DMS153 (cell line): ENCODE data around the gene PRDM4.

Experiments
- DNase-seq: peaks from one replicate; lab custom pipeline; 2025; lab: John Stamatoyannopoulos, UW

PRDM4 gene, protein sequence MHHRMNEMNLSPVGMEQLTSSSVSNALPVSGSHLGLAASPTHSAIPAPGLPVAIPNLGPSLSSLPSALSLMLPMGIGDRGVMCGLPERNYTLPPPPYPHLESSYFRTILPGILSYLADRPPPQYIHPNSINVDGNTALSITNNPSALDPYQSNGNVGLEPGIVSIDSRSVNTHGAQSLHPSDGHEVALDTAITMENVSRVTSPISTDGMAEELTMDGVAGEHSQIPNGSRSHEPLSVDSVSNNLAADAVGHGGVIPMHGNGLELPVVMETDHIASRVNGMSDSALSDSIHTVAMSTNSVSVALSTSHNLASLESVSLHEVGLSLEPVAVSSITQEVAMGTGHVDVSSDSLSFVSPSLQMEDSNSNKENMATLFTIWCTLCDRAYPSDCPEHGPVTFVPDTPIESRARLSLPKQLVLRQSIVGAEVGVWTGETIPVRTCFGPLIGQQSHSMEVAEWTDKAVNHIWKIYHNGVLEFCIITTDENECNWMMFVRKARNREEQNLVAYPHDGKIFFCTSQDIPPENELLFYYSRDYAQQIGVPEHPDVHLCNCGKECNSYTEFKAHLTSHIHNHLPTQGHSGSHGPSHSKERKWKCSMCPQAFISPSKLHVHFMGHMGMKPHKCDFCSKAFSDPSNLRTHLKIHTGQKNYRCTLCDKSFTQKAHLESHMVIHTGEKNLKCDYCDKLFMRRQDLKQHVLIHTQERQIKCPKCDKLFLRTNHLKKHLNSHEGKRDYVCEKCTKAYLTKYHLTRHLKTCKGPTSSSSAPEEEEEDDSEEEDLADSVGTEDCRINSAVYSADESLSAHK

DNA sequence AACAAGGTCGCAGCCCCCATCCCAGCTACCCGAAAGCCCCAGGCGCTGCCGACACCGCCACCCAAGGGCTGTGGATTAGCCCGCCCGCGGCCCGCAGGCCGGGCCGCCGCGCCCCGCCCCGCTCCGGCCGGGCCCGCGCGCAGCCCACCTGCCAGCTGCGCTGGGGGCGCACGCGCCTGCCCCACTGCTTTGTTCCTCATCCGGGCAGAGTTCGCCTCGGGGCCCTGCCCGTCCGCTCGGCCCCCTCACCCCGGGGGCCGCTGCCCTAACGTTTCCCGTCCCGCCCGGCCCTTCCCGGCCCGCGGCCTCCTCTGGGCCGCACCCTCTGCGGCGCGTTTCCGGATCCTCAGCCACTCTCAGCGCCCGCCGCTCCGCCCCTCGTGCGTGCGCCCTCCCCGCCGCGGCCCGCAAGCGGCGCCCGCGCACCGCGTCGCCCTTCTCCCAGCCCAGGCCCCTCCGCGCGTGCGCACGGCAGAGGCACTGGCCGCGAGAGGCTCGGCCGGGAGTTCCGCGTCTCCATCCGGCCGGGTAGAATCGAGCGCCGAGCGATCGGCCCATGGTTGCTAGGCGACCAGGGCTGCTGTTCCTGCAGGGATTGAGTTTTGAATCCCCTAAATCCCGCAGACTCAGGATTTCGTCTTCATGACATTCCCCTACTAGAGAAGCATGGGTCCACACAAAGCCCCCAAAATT is at the start of gene PRDM4:
Gene PRDM4 (minus strand): TSS at position 329 of the 693 bp plus-strand sequence. CDS start 622 bp downstream, outside the sequence.
- DNase-seq, result peak; percentile 84

GRCh38 chr12:107807471-107808150 is 46.7 kb upstream of the PRDM4 start:
- DNase-seq, result no peak

DNA sequence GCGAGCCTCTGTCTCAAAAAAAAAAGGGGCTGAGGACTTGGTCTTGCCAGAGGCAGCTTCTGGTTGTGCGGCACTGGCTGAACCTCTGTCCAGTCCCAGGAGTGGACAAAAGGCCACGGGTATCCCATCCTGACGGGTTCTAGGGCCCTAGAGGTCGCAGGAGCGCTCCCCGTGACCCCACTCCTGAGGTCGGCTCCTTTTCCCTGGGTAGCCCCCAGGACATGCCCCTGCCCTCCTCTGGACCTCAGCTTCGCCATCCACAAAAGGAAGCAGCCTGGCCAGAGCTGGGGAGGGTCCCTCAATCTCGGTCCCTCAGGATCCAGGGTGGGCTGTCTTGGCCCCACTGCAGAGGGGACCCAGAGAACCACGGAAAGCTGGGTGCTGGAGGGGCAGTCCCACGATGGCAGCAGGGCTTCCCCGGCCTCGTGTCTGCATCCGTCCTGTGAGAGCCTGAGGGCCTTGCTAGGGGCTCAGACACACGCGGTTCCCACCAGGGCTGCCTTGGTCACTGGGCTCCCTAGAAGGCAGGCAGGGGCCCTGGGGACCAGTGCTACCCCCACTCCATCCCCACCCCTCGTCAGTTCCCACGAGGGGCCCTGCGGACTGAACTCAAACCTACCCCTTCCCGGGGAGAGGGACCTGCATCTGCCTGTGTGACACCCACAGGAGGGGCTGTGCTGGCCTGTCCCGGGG is 44.7 kb upstream of the PRDM4 start:
- no peak for DNase-seq

DNA sequence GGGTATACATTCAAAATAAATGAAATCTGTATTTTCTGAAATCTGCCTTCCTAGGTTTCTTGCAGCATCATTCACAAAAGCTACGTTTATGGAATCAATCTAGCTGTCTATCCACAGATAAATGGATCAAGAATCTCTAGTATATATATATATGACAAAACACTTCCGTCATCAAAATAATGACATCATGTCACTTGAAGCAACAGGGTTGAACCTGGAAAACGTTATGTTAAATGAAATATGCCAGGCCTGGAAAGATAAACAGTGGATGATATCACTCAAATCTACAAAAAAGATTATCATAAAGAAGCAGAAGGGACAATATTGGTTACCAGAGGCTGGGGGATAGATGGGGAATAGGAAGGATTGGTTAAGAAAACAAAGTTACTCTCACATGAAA is 42.2 kb upstream of the PRDM4 start:
- no peak for DNase-seq

- no peak for DNase-seq
These were observed 40.2 kb upstream of the PRDM4 start for GRCh38 chr12:107801150-107801549.

DNA sequence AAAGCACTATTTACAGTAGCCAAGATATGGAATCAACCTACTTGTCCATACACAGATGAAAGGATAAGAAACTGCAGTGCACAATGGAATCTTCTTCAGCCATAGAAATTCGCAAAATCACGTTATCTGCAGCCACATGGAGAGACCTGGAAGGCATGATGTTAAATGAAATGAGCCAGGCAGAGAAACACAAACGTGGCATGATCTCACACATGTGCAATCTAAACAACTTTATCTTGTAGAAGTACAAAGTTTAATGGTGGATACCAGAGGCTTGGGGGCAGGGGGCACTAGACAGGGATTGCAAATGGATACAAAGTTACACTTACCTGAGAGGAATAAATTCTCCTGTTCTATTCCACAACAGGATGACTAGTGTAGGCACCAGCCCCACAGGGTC is 37.6 kb upstream of the PRDM4 start:
- DNase-seq, result no peak

- no peak for DNase-seq
These were observed 33.5 kb upstream of the PRDM4 start for GRCh38 chr12:107794451-107794850.

DNA sequence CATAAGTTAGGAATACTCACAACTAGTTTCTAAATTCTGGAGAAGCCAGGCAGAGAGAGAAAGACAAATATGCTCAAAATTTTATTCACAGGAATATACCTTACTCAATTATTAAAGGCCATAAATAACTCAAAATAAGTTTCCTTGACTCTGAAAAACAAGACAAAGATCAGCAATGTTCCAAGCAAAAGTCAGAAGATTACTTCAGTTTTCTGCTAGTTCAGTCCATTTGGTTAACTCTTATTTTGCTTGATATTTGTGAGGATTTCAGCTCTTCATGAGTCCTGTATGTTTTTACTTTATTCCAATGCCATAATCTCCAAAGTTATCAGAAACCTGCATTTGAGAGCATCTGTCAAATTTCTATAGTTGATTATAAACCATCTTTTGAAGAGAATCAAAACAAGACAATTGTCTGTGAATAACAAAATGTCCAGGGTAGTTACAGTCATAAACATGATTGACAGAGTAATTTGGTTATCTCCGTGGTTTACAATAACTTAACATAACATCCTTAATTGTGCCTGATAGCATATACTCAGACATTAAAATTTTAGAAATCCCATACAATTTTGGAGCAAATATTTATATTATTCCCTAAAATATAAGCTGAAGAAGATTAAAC is 30.6 kb upstream of the PRDM4 start:
- no peak for DNase-seq

DNA sequence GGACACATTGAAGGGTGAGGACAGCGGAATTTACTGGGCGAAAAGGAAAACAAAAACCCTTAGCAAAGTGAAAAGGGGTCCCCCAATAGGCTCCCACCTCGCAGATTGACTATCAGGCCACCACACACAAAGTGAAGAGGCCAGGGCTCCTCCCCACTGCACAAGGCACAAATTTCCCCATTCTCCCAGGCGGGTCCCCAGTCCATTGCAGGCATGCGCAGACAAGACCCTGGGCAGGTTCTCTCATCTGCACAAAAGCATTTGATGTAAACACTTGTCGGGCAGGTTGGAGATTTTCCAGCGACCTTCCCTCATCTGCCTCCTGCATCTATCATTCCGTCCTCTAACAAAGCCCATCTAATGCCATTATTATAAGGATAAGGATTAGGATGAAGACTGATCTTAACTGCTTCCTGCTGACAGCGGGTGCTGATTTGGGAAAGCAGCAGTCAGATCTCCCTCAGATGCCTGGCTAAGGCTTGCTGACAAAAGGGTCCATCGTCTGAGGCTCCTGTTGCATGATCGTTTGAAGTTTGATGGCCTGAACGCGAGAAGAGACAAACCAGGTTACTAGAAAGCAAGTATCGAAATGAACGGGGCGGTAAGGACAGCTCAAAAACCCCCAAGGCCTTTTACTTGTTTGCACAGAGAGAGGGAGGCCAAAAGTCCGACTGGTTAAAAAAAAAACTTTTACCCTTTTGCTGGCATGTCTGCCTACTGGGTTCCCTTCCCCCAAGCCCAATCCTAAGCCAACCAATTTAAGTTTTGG is 27.9 kb upstream of the PRDM4 start:
- no peak for DNase-seq

GRCh38 chr12:107788281-107788680 is 27.3 kb upstream of the PRDM4 start:
- DNase-seq, result no peak

DNA sequence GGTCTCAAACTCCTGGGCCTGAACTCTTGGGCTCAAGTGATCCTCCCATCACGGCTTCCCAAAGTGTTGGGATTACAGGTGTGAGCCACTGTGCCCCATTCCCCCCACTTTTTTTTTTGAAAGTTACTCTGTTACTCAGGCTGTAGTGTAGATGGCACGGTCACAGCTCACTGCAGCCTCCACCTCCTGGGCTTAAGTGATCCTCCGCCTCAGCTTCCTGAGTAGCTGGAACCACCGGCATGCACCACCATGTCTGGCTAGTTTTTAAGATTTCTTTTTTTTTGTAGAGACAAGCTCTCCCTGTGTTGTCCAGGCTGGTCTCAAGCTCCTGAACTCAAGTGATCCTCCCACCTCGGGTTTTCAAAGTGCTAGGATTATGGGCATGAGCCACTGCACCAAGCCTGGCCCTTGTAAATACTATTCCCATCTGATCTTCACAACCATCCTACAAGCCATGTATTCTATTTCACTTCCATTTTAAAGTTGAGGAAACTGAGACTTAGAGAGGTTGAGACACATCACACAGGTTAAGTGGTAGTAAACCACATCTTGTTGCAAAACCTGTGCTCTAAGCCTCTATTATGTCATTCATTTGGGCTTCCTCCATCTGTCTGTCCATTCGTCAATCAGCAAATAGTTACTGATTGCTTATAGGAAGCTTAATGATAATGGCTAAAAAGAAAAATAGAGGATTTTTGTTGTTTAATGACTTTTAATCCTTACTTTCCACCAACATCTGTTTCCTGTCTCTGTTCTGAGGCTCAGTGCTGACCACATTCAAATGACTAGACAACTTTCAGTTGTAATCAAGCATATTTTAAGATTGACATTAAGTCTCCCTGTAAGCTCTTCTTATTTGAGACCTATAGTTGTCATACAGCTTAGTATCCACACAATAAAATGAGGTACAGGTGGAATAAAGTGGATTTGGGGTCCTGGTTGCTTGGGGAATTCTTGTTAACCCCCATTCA is 22.8 kb upstream of the PRDM4 start:
- DNase-seq, result no peak

GRCh38 chr12:107782067-107782466 is 21.1 kb upstream of the PRDM4 start:
- no peak for DNase-seq

DNA sequence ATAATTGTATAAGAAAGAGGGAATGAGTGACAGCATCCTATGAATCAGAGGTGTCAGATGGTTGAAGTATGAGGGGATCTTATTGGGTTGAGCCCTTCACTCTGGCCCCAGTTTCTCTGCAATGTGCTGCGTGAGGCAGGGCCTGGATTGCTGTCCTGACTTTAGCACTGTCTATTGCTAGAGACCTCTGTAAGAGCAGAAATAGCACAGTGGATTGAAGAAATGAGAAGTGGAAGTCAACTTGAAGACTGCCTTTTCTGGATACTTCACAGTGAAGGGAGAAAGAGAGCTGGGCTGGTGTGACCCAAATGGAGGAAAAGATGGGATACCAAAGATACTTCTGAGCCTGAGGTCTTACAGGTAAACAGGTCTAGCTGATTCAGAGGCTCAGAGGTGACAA is 19.4 kb upstream of the PRDM4 start:
- no peak for DNase-seq

GRCh38 chr12:107779077-107779831 is 18.3 kb upstream of the PRDM4 start:
- DNase-seq, result no peak

GRCh38 chr12:107778383-107779025 is 17.6 kb upstream of the PRDM4 start:
- no peak for DNase-seq

DNA sequence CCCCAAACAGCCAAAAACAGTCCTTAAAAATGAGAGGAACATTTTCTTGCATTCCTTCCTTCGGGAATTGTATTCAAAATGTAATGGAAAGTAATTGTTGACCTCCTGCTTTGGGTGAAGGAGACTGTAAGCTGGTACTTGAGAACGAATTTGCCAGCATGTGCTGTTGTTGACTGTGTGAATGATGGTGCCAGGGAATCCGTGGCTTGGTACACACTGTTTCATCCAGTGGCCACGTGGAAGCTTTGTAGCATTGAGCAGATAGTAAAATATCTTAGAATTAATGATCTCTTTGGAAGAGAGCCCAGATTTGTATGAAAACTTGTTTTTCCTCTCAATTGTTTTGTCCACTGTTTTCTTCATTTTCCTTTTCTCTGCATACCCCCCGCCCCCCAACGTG is 15.2 kb upstream of the PRDM4 start:
- DNase-seq, result no peak

- DNase-seq, result no peak
These were observed 14.3 kb upstream of the PRDM4 start for GRCh38 chr12:107775093-107775721.
